Kidney (tissue), 14 donors: Measurements from ENCODE around the gene DTX4. TPM values are rescaled to one million over a fixed set of nuclear protein-coding genes. Genes with fewer than 3 reads are reported as not detected.
A peak's percentile ranks its signal among the peaks of the same experiment; 100 is the strongest.

ENCODE experiments used
- DNase-seq, 5 donors: peaks; one replicate each; pipeline ENCODE4 v3.0.0-alpha.2; 2013 to 2020
- FAIRE-seq: peaks from 2 replicates; lab custom pipeline; 2012; peaks lifted over from hg19 to GRCh38; lab: Jason Lieb, UNC
- H3K27ac ChIP-seq, 2 donors: one replicate each; pipeline ENCODE4 v1.7.0; 2013; ENCODE audit warnings: low read depth in 2 of 2, low read length in 2 of 2, inconsistent platforms in 1 of 2
- H3K27me3 ChIP-seq: one replicate; pipeline ENCODE4 v1.7.1; 2013; ENCODE audit warnings: low read length, inconsistent platforms; ENCODE audit not compliant: control insufficient read depth, insufficient read depth
- H3K36me3 ChIP-seq, 3 donors: one replicate each; pipeline versions ENCODE4 v1.7.0 to v1.7.1; 2013; ENCODE audit warnings: low read length in 3 of 3, control low read depth in 1 of 3, inconsistent platforms in 1 of 3; ENCODE audit not compliant: insufficient read depth in 3 of 3, control insufficient read depth in 2 of 3
- H3K4me1 ChIP-seq, 3 donors: one replicate each; pipeline versions ENCODE4 v1.7.0 to v1.7.1; 2013; ENCODE audit warnings: low read length in 3 of 3, inconsistent platforms in 1 of 3, low read depth in 1 of 3; ENCODE audit not compliant: control insufficient read depth in 2 of 3, insufficient read depth in 2 of 3
- H3K4me3 ChIP-seq, 3 donors: one replicate each; pipeline versions ENCODE4 v1.7.0 to v1.8.1; 2013; ENCODE audit warnings: low read length in 3 of 3, control low read depth in 1 of 3, inconsistent platforms in 1 of 3
- H3K9ac ChIP-seq, 3 donors: one replicate each; pipeline versions ENCODE4 v1.7.0 to v1.7.1; 2013; ENCODE audit warnings: low read length in 3 of 3, control low read depth in 1 of 3, inconsistent platforms in 1 of 3
- H3K9me3 ChIP-seq, 3 donors: one replicate each; pipeline versions ENCODE4 v1.7.0 to v1.7.1; 2013; ENCODE audit warnings: low read length in 3 of 3, control low read depth in 1 of 3, inconsistent platforms in 1 of 3; ENCODE audit not compliant: control insufficient read depth in 2 of 3, insufficient read depth in 1 of 3
- intact Hi-C: fragments of 100-400 bp; cut with DNase I; formaldehyde crosslinking; loops from one replicate; pipeline ENCODE4 v1.11.1; 2022
- polyA plus RNA-seq: library from polyadenylated mRNA; stranded (reverse); fragments of 350-450 nt; fragmentation: Illumina TruSeq; extraction: RNeasy Lipid Tissue Mini Kit (QIAGEN cat#74804); gene quantifications from one replicate; pipeline ENCODE4 v1.2.3, GENCODE V29; 2014; ENCODE audit warnings: low read depth, low replicate concordance; ENCODE audit not compliant: insufficient read depth
- total RNA-seq: library from RNA; stranded (reverse); fragmentation: NEBNext Ultra II Directional; extraction: Animal tissue kit (Norgen Biotek cat#: 25700); gene quantifications from one replicate; pipeline ENCODE4 v1.2.1, GENCODE V29; 2021
- TF ChIP-seq, protein P1 (sequence below): IDR thresholded peaks from 3 replicates; pipeline ENCODE4 v1.5.1; 2012; ENCODE audit warnings: mild to moderate bottlenecking, moderate library complexity, borderline replicate concordance; ENCODE audit not compliant: insufficient read depth; ENCODE audit errors: extremely low read depth
- donor health status: control.
- donor health status: control.
- donor health status: control.
- donor health status: control.
- donor health status: control.
- donor health status: DM: yes; HTN: yes; CAD: no.
- donor health status: Normal renal cell carcinoma (clear cell type).

The DTX4 gene
- total and polyA plus RNA-seq, 2 donors from 2014 or later, result 7.2 to 21.8 TPM

DNA sequence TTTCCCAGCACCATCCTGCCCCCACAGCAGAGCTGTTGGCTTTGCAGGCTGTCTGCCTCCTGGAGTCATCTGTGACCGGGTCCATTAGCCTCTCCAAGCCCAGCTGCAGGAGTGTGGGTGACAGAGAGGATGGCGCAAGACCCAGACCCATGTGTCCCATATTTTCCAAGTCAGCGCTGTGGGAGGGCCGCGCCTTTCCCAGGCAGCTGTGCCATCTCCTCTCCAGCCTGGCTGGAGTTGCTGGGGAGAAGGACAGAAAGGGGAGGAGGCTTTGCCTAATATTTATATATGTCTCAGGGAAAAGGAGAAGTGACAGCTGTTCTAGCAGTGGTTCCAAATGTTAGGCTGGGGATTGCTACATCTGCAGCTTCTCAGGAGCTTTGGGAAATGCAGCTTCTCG, 15.7 kb downstream of the DTX4 start:
- peak; percentile 69 to 94 (median 73) for DNase-seq
- peaks cover 17 to 26% (median 19%) of the 10 kb centered on the region in 3 donors for H3K4me1 ChIP-seq
- no peak for FAIRE-seq

DNA sequence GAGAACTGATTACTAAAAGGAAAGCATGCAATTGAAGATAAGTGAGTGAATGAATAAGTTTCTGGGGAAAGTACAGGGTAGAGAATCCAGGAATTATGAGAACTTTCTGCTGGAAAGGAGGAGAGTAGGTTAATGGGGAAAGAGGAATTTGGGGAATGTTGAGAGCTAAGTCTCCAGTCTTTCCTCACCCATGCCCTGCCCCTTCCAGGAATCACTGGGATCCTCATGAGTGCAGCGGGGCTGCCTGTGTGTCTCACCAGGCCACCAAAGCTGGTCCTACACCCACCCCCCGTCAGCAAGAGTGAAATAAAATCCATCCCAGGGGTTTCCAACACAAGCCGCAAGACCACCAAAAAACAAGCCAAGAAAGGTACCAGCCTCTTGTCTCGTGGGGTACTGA, 17.0 kb downstream of the DTX4 start:
- intact Hi-C loops, result no loop called here
- H3K9ac ChIP-seq, result no peak overlapping the region
- DNase-seq (no peak), FAIRE-seq (no peak)
- no peaks in the 10 kb centered on the region for H3K9me3 ChIP-seq
- peaks cover 17 to 24% (median 19%) of the 10 kb centered on the region in 3 donors for H3K4me1 ChIP-seq
- H3K27me3 ChIP-seq, result no peaks in the 10 kb centered on the region
- H3K36me3 ChIP-seq, result peaks cover 5 to 14% (median 6%) of the 10 kb centered on the region in 3 donors
- H3K4me3 ChIP-seq, result no peak overlapping the region
- peak overlapping the region in 1 of 2 donors; percentile 60 for H3K27ac ChIP-seq
- TF ChIP-seq, protein P1, sequence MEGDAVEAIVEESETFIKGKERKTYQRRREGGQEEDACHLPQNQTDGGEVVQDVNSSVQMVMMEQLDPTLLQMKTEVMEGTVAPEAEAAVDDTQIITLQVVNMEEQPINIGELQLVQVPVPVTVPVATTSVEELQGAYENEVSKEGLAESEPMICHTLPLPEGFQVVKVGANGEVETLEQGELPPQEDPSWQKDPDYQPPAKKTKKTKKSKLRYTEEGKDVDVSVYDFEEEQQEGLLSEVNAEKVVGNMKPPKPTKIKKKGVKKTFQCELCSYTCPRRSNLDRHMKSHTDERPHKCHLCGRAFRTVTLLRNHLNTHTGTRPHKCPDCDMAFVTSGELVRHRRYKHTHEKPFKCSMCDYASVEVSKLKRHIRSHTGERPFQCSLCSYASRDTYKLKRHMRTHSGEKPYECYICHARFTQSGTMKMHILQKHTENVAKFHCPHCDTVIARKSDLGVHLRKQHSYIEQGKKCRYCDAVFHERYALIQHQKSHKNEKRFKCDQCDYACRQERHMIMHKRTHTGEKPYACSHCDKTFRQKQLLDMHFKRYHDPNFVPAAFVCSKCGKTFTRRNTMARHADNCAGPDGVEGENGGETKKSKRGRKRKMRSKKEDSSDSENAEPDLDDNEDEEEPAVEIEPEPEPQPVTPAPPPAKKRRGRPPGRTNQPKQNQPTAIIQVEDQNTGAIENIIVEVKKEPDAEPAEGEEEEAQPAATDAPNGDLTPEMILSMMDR, result no peak

More for the DNA sequence above, 15.7 kb downstream of the DTX4 start:
- Histone ChIP-seq H3K4me3 (no peak overlapping the region), H3K27ac (peak overlapping the region in 1 of 2 donors; percentile 19), H3K27me3 (no peaks in the 10 kb centered on the region), H3K9me3 (no peaks in the 10 kb centered on the region), H3K9ac (no peak overlapping the region), H3K36me3 (peaks cover 3 to 16% (median 7%) of the 10 kb centered on the region in 3 donors)
- intact Hi-C loops, result no loop called here
- TF ChIP-seq, protein P1, result no peak

- Histone ChIP-seq H3K27ac (peak overlapping the region in 1 of 2 donors; percentile 18), H3K27me3 (no peaks in the 10 kb centered on the region), H3K4me1 (peaks cover 15 to 24% (median 17%) of the 10 kb centered on the region in 3 donors), H3K9ac (no peak overlapping the region), H3K9me3 (no peaks in the 10 kb centered on the region), H3K36me3 (peaks cover 8 to 15% (median 12%) of the 10 kb centered on the region in 3 donors), H3K4me3 (no peak overlapping the region)
- DNase-seq (no peak), FAIRE-seq (no peak)
- intact Hi-C loops, result no loop called here
- TF ChIP-seq, protein P1, result no peak
Observed at GRCh38 chr11:59189986-59190385, 18.1 kb downstream of the DTX4 start.

DNA sequence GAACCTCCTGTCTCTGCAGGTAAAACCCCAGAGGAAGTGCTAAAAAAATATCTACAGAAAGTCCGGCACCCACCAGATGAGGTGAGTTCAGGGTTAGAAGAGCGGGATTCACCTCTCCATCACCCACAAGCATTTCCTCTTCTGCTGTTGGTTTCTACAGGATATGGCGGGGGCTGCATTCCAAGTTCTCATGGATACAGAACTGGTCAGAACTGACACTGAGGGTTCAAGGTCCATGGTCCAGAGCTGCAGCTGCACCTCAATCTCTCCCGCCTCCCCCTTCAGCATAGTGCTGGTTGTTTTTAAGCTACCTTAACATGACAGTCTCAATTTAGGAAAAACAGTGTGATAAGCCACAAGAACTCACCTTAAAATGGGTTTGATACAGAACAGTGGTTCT, 19.2 kb downstream of the DTX4 start:
- Histone ChIP-seq H3K9ac (no peak overlapping the region), H3K4me3 (peak overlapping the region in 1 of 3 donors; percentile 7), H3K4me1 (peaks cover 7 to 24% (median 17%) of the 10 kb centered on the region in 3 donors), H3K27me3 (no peaks in the 10 kb centered on the region), H3K36me3 (peaks cover 14 to 19% (median 15%) of the 10 kb centered on the region in 3 donors), H3K9me3 (no peaks in the 10 kb centered on the region), H3K27ac (peak overlapping the region; percentile 51 to 58)
- DNase-seq (peak in 1 of 5 donors; percentile 31), FAIRE-seq (no peak)
- TF ChIP-seq, protein P1, result no peak
- intact Hi-C loops, result no loop called here
